GM21786 (cell line): ENCODE data around the gene SPATS1.

ENCODE experiments used
- ATAC-seq: cut with Tn5 transposase; IDR thresholded peaks from one replicate; pipeline ENCODE4 v1.9.1; 2021; ENCODE audit not compliant: unreplicated experiment

SPATS1 gene

GRCh38 chr6:44387346-44388134 is 45.1 kb downstream of the SPATS1 start, which contains the start of gene CDC5L:
CDC5L (plus strand) TSS chr6:44387706; CDS start chr6:44387824, 118 bp downstream.
- ATAC-seq, result peak; percentile 95

GRCh38 chr6:44388135-44388487 is 45.7 kb downstream of the SPATS1 start:
- no peak for ATAC-seq

DNA sequence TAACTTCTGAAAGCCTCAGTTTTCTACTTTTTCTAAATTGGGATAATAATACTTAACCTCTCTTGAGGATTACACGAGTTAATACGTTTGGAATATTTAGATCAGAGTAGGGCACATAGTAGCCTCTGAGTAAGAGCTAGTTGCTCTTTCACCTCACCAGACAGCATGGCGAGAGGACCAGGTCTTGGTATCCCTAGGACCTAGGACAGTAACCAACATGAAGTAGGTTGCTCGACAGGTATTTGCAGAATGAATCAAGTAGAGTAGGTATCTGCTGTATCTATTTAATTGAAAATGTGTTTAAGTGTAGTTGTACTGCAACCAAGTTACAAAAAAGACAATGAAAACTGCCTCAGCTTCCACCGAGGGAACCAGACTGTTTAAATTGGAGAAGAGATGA is 46.4 kb downstream of the SPATS1 start:
- ATAC-seq, result no peak

DNA sequence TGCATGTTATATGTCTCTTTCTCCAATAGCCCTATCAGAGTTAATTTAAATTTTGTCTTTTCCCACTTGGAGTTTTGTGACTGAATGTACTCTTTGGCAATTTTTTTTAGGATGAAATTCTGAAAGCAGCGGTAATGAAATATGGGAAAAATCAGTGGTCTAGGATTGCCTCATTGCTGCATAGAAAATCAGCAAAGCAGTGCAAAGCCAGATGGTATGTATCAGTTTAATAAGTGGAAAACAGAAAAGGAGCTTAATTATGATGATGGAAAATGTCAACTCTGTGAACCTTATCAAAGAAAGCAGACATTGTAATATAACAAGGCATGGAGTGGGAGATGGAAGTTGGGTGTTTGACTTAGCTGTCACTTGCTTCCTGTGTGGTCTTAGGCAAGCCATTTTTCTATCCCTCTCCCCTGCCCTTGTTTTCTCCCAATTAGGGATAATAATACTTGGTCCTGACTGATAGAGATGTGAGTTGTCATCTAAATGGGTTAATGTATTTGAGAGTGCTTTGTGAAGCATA is 47.8 kb downstream of the SPATS1 start:
- no peak for ATAC-seq
